ACC112 (cell line): ENCODE measurements around the gene CLDN10.
"Not testable (repeated sequence)": the region's sequence is repeated elsewhere in the genome, so short reads cannot be mapped to it uniquely, and the experiment has no call there.

Source experiments
- H2AFZ ChIP-seq: fragments of 200-600 bp; sonication (generic); one replicate; pipeline ENCODE4 v1.6.0; 2017; ENCODE audit warnings: antibody characterized with exemption, low read length; ENCODE audit not compliant: unreplicated experiment
- H3K27ac ChIP-seq: fragments of 200-600 bp; sonication (generic); 2 replicates; pipeline ENCODE4 v1.5.1; 2014; ENCODE audit warnings: low read depth, mild to moderate bottlenecking, antibody characterized with exemption, low read length, moderate library complexity
- H3K27me3 ChIP-seq: fragments of 200-600 bp; sonication (generic); 2 replicates; pipeline ENCODE4 v1.6.1; 2014; ENCODE audit warnings: mild to moderate bottlenecking, antibody characterized with exemption, low read length, moderate library complexity, mixed read lengths; ENCODE audit not compliant: insufficient read depth
- H3K36me3 ChIP-seq: fragments of 200-600 bp; sonication (generic); 2 replicates; pipeline ENCODE4 v1.6.1; 2016; ENCODE audit warnings: mild to moderate bottlenecking, antibody characterized with exemption, low read length, moderate library complexity, mixed read lengths; ENCODE audit not compliant: insufficient read depth
- H3K4me1 ChIP-seq: fragments of 200-600 bp; sonication (generic); one replicate; pipeline ENCODE4 v1.6.1; 2016; ENCODE audit warnings: low read length, mixed read lengths; ENCODE audit not compliant: insufficient read depth, unreplicated experiment, control insufficient read depth
- H3K4me3 ChIP-seq: fragments of 200-600 bp; sonication (generic); 2 replicates; pipeline ENCODE4 v1.5.1; 2014; ENCODE audit warnings: mild to moderate bottlenecking, low read depth, low read length
- H3K79me2 ChIP-seq: fragments of 200-600 bp; sonication (generic); one replicate; pipeline ENCODE4 v1.6.0; 2016; ENCODE audit warnings: low read length; ENCODE audit not compliant: control insufficient read depth, unreplicated experiment, insufficient read depth

CLDN10 gene

GRCh38 chr13:95515606-95516005, 36.9 kb upstream of the CLDN10 start:
- not testable (repeated sequence) for H3K4me3 ChIP-seq, H3K79me2 ChIP-seq, H2AFZ ChIP-seq, H3K36me3 ChIP-seq, H3K27ac ChIP-seq, H3K4me1 ChIP-seq
- H3K27me3 ChIP-seq, result peaks cover 24% of the 10 kb centered on the region; the same call in 1 of the 2 replicates

DNA sequence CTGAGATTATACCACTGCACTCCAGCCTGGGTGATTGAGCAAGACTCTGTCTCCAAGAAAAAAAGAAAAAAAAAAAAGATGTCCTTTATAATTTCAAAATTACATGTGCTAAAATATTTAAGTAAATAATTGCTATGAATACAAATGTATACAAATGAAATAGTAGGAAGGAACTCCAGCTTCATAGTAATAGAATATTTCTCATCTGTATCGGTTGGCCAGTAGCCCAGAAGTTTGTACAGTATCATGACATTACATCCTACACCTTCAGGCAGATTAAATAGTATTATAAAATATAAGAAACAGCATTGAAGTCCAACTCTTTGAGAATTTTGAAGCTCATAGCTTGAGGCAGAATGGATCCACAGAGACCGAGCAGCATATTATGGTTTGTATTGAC, 36.5 kb upstream of the CLDN10 start:
- Histone ChIP-seq H3K36me3 (no peaks in the 10 kb centered on the region), H3K4me1 (no peaks in the 10 kb centered on the region), H3K4me3 (no peak overlapping the region), H3K27ac (no peak overlapping the region), H2AFZ (no peak overlapping the region), H3K79me2 (no peaks in the 10 kb centered on the region), H3K27me3 (peaks cover 24% of the 10 kb centered on the region; the same call in 1 of the 2 replicates)

GRCh38 chr13:95516492-95516891, 36.0 kb upstream of the CLDN10 start:
- Histone ChIP-seq H3K4me3 (no peak overlapping the region), H3K27me3 (peaks cover 24% of the 10 kb centered on the region; the same call in 1 of the 2 replicates), H3K36me3 (no peaks in the 10 kb centered on the region), H3K4me1 (no peaks in the 10 kb centered on the region), H3K79me2 (no peaks in the 10 kb centered on the region), H3K27ac (no peak overlapping the region), H2AFZ (no peak overlapping the region)

GRCh38 chr13:95523598-95523997, 28.9 kb upstream of the CLDN10 start:
- H3K79me2 ChIP-seq, result no peaks in the 10 kb centered on the region
- no peaks in the 10 kb centered on the region for H3K27me3 ChIP-seq
- H3K36me3 ChIP-seq, result no peaks in the 10 kb centered on the region
- no peak overlapping the region for H2AFZ ChIP-seq
- H3K4me3 ChIP-seq, result no peak overlapping the region
- H3K27ac ChIP-seq, result no peak overlapping the region
- peaks cover 10% of the 10 kb centered on the region for H3K4me1 ChIP-seq

DNA sequence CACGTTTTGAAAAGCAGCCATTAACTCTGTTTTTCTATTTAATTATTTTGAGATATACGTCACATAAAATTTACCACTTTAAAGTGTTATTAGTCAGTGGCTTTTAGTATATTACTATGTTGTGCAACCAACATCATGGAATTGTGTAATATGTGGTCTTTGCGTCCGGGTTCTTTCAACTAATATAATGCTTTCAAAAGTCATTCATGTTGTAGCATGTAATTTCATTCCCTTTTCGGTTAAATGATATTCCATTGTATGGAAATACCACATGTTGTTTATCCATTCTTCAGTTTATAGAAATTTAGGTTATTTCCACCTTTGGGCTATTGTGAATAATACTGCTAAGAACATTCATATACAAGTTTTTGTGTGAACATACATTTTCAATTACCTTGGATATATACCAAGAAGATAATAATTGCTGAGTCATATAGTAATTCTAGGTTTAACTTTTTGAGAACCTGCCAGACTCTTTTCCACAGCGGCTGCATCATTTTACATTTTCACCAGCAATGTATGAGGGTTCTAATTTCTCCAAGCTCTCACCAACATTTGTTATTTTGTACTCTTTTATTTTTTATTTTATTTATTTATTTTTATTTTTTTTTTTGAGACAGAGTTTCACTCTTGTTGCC, 28.1 kb upstream of the CLDN10 start:
- H3K79me2 ChIP-seq, result no peaks in the 10 kb centered on the region
- peaks cover 11% of the 10 kb centered on the region for H3K4me1 ChIP-seq
- H3K27me3 ChIP-seq, result no peaks in the 10 kb centered on the region
- H3K27ac ChIP-seq, result peak overlapping the region; percentile 65
- H3K4me3 ChIP-seq, result no peak overlapping the region
- no peak overlapping the region for H2AFZ ChIP-seq
- no peaks in the 10 kb centered on the region for H3K36me3 ChIP-seq

DNA sequence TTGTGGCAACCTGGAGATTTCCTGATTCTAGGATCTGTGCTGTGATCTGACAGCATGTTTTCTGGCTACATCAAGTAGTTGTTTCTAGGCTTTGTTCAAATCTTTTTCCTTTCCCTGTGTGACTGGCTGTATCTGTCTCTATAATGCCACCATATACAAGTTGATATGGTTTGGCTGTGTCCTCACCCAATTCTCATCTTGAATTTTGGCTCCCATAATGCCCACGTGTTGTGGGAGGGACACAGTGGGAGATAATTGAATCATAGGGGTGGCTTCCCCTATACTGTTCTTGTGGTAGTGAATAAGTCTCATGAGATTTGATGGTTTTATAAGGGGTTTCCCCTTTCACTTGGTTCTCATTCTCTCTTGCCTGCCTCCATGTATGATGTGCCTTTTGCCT, 24.6 kb upstream of the CLDN10 start:
- no peak overlapping the region for H2AFZ ChIP-seq
- no peaks in the 10 kb centered on the region for H3K79me2 ChIP-seq
- H3K27ac ChIP-seq, result no peak overlapping the region
- H3K4me1 ChIP-seq, result peaks cover 23% of the 10 kb centered on the region
- H3K36me3 ChIP-seq, result no peaks in the 10 kb centered on the region
- H3K4me3 ChIP-seq, result no peak overlapping the region
- H3K27me3 ChIP-seq, result no peaks in the 10 kb centered on the region

DNA sequence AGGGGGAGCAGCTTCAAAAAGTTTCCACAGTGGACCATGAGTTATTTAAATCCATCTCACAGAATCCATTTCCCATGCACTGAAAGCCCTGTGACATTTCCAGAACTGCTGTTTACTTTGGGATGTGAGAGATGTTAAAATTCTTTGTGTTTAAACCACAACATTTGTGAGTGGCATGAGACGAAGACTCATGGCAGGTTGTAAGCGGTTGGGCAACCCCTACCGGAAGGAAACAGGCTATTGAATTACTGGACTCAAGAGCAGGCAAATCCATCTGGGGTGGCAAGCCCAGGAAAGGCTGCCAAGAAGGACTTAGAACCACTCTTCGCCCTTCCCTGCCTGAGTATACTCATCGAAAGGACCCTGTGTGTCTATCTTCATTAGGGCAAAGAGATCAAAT, 22.3 kb upstream of the CLDN10 start:
- H3K79me2 ChIP-seq, result no peaks in the 10 kb centered on the region
- no peaks in the 10 kb centered on the region for H3K36me3 ChIP-seq
- H2AFZ ChIP-seq, result no peak overlapping the region
- H3K4me1 ChIP-seq, result peaks cover 29% of the 10 kb centered on the region
- no peak overlapping the region for H3K27ac ChIP-seq
- no peaks in the 10 kb centered on the region for H3K27me3 ChIP-seq
- no peak overlapping the region for H3K4me3 ChIP-seq

GRCh38 chr13:95533545-95534160, 18.9 kb upstream of the CLDN10 start:
- no peak overlapping the region for H3K4me3 ChIP-seq
- no peaks in the 10 kb centered on the region for H3K36me3 ChIP-seq
- H3K4me1 ChIP-seq, result peaks cover 35% of the 10 kb centered on the region
- no peak overlapping the region for H3K27ac ChIP-seq
- H2AFZ ChIP-seq, result no peak overlapping the region
- no peaks in the 10 kb centered on the region for H3K27me3 ChIP-seq
- H3K79me2 ChIP-seq, result no peaks in the 10 kb centered on the region

- Histone ChIP-seq H3K4me3 (no peak overlapping the region), H3K27ac (no peak overlapping the region), H3K79me2 (no peaks in the 10 kb centered on the region), H3K4me1 (peaks cover 25% of the 10 kb centered on the region), H2AFZ (no peak overlapping the region), H3K36me3 (no peaks in the 10 kb centered on the region), H3K27me3 (no peaks in the 10 kb centered on the region)
Measured at GRCh38 chr13:95535243-95535642, 17.3 kb upstream of the CLDN10 start.

DNA sequence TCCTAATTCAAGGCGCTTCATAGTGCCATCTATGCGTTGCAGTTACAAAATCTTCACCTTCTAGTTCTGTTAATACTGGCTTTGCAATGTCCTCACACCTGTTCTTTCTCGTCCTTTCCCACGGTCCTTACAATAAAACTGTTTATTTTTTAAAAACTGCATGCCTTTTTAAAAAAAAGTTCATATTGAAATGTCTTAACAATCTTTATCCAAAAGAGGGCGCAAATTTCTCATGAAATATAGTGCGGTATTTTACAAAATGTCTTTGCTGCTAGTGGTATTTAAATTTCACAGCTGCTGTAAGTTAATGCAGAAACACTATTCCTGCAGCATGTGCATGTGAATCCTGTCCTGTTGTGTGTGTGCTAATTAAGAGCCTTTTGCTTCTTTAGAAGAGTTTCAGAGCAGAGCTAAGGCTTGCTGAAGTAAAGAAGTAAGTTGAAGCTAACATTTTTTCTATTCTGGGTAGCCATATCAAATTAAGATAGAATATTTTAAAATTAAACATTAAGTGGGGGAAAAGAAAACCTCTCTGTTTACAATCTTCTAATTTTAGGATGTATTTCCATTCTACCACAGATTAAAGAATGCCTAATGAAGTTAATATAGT, 15.8 kb upstream of the CLDN10 start:
- Histone ChIP-seq H3K4me1 (peaks cover 22% of the 10 kb centered on the region), H3K27me3 (no peaks in the 10 kb centered on the region), H3K36me3 (no peaks in the 10 kb centered on the region), H3K27ac (no peak overlapping the region), H3K79me2 (no peaks in the 10 kb centered on the region), H2AFZ (no peak overlapping the region), H3K4me3 (no peak overlapping the region)

- Histone ChIP-seq H3K36me3 (no peaks in the 10 kb centered on the region), H3K79me2 (no peaks in the 10 kb centered on the region), H3K4me1 (peaks cover under 1% of the 10 kb centered on the region), H3K27me3 (peaks cover 3% of the 10 kb centered on the region), H2AFZ (no peak overlapping the region), H3K4me3 (no peak overlapping the region), H3K27ac (no peak overlapping the region)
Measured at GRCh38 chr13:95540888-95541287, 11.6 kb upstream of the CLDN10 start.
